Dermis lymphatic vessel endothelial cell (primary cell): ENCODE data around the gene FKBP4. TPM values are rescaled to one million over a fixed set of nuclear protein-coding genes. Genes with fewer than 3 reads are reported as not detected.

Experiments
- total RNA-seq: library from RNA; depleted of rRNA; stranded (reverse); fragments of >200 nt; gene quantifications from 2 replicates; pipeline ENCODE4 v1.2.1, GENCODE V29; 2014

Gene FKBP4
- 24.7 and 32.0 TPM in 2 replicates for total RNA-seq

GRCh38 chr12:2794736-2795289 is at the start of gene FKBP4:
Gene FKBP4, plus strand, starts transcription at chr12:2794970. Its CDS starts 170 bp downstream, at chr12:2795140.

GRCh38 chr12:2812290-2813213 is 17.8 kb downstream of the FKBP4 start, which contains the start of gene ITFG2:
Gene ITFG2, plus strand, starts transcription at chr12:2812668. Its CDS starts 93 bp downstream, at chr12:2812761.

GRCh38 chr12:2834581-2835491 is 40.1 kb downstream of the FKBP4 start, which contains the start of gene NRIP2:
Gene NRIP2, minus strand, starts transcription at chr12:2835035. Its CDS starts 52 bp downstream, at chr12:2834983.

Other genes starting within 250 kb of the FKBP4 start
- gene ITFG2, start 17.7 kb downstream of the FKBP4 start, total RNA-seq = 8.9 and 12.9 TPM in 2 replicates
- gene NRIP2, start 40.1 kb downstream of the FKBP4 start, total RNA-seq = not detected in 2 replicates
- gene TEX52, start 62.1 kb downstream of the FKBP4 start, total RNA-seq = under 0.01 TPM in 1 of 2 replicates, not detected in the other
- 1.3 TPM in 2 replicates for gene FOXM1, start 82.2 kb downstream of the FKBP4 start, total RNA-seq
- 18.3 and 18.5 TPM in 2 replicates for gene RHNO1, start 82.3 kb downstream of the FKBP4 start, total RNA-seq
- 17.4 and 19.3 TPM in 2 replicates for gene TULP3, start 95.9 kb downstream of the FKBP4 start, total RNA-seq
- gene TEAD4, start 164.4 kb downstream of the FKBP4 start, total RNA-seq = 17.5 and 18.4 TPM in 2 replicates